Omental fat pad (tissue), 4 donors: ENCODE results near the gene TSC22D4. TPM values are rescaled to one million over a fixed set of nuclear protein-coding genes. Genes with fewer than 3 reads are reported as not detected.

Experiments used
- ATAC-seq: fragments of 150-250 bp; one replicate; pipeline ENCODE4 v1.9.1; 2016; ENCODE audit warnings: mild to moderate bottlenecking, moderate library complexity; ENCODE audit not compliant: low FRiP score
- DNase-seq: peaks from one replicate; pipeline ENCODE4 v3.0.0-alpha.2; 2019; ENCODE audit warnings: low spot score
- total RNA-seq, 4 donors: library from RNA; depleted of rRNA; stranded (reverse); fragments of >200 nt; gene quantifications; one replicate each; pipeline ENCODE4 v1.1.0, GENCODE V29; 2016
- TF ChIP-seq, protein P1 (sequence below), 3 donors: fragments of 450-650 bp; IDR thresholded peaks; one replicate each; pipeline ENCODE4 v1.5.1; 2016 to 2017; ENCODE audit warnings: antibody characterized with exemption in 3 of 3, mild to moderate bottlenecking in 3 of 3, moderate library complexity in 2 of 3

Gene TSC22D4
- total RNA-seq, 4 donors from 2014 or later, result 15.6 to 36.4 (median 21.4) TPM

DNA sequence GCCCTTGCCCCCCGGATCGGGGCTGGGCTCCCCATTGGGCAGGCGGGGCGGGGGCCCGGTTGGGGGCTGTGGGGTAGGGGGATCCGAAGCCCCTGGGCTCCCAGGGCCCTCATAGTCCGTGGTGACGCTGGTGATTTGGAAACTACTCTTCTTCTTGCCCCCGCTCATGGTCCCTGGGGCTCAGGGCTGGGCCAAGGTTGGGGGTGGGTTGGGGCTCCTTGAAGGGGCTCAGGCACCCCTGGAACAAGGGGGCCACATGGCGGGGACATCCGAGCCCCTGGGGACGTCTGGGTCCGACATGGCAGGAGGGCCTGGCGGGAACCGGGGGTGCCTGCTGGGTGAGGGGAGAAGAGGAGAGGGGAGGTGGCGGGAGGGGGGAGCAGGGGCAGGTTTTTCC is 1.1 kb downstream of the TSC22D4 start:
- no peak for ATAC-seq
- TF ChIP-seq, protein P1, sequence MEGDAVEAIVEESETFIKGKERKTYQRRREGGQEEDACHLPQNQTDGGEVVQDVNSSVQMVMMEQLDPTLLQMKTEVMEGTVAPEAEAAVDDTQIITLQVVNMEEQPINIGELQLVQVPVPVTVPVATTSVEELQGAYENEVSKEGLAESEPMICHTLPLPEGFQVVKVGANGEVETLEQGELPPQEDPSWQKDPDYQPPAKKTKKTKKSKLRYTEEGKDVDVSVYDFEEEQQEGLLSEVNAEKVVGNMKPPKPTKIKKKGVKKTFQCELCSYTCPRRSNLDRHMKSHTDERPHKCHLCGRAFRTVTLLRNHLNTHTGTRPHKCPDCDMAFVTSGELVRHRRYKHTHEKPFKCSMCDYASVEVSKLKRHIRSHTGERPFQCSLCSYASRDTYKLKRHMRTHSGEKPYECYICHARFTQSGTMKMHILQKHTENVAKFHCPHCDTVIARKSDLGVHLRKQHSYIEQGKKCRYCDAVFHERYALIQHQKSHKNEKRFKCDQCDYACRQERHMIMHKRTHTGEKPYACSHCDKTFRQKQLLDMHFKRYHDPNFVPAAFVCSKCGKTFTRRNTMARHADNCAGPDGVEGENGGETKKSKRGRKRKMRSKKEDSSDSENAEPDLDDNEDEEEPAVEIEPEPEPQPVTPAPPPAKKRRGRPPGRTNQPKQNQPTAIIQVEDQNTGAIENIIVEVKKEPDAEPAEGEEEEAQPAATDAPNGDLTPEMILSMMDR (IDR thresholded peaks at IDR 0.05), result no peak
- no peak for DNase-seq

DNA sequence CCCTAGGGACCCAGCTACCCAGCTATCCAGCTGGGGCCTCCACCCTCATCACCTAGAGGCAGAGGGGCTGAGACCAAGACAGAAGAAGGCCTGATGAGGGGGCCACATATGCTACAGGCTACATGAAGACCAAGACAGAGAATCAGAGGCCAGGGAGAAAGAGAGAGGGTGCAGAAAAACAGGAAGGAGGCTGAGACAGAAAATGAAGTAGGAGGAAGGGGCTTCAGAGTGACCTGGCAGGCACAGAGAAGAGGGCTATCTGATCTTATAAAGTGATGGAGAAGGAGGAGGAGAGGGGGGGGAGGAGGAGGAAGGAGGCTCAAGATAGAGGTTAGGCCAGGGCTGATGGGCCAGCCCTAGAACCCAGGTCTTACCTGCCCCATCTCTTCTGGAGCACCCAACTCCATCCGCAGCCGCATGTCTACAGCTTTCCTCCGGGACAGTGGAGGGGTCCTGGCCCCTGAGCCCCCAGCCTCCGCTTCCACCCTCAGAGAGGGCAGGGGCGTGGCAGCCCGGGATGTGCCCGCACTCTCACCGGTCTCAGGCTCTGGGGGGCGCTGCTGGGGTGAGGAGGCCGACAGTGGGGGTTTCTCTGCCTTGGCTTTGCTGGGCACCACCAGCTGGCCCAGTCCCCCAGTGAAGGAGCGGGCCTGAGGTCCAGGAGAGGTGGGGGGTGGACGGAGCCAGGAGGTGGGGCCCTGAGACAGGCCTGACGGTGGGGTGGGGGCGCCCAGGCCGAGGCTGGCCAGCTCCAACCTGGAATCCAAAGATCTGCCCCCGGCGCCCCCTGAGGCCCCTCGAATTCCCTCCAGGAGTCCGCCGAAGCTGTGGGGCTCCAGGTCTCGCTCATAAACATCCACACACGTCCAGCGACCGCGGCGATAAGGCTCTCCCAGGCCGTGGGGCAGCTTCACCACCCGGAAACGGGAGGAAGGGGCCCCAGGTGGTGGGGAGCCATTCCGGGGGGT is 1.8 kb downstream of the TSC22D4 start:
- TF ChIP-seq, protein P1 (IDR thresholded peaks at IDR 0.05), result no peak
- DNase-seq (no peak), ATAC-seq (no peak)

DNA sequence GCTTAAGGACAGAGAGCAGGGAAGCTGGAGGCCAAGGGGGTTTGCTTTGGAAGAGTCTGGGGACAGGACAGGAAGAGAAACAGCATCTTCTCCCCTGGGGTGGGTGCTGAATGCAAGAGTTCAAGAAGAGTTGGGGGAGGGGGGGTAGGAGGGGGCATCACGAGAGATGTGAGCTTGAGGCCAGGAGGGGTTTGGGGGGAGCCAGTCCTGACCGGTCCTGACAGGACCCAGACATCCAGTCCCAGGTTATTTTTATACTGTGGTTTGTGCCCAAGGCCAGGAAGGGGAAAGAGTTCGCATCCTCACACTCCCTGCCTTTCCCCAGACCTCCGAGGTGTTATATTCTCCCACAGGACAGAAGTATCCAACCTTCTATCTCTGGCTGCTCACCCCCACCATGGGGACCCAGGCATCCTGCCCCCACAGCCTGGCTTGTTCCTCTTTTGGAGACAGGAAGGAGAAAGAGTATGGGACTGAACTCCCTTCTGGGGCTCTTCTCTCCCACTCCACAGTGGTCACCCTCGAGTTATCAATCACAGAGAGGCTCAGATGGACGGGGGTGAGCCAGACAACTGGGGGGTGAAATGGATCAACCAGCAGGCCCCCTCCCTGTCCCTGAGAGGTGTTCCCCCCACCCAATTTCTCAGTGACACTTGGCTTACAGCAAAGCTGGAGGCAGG is 2.8 kb downstream of the TSC22D4 start:
- ATAC-seq, result no peak
- DNase-seq, result no peak
- TF ChIP-seq, protein P1 (IDR thresholded peaks at IDR 0.05), result no peak

DNA sequence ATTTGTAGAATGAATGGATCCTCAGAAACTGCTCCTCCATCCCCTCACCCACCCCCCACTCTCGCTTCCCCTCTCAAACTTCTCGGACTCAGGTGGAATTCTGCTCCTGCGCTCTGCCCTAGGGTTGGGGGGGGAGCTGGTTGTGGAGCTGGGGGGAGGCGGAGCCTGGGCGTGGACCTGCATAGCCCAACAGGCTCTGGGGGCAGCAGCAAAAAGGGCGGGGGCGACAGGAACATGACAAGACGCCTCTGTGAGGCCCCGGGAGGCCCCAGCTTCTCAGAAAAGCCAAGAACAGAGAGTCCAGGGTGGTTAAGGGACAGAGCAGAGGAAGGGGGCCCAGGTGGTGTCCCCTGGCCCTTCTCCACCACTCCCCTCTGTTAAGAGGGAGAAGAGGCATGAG is 3.5 kb downstream of the TSC22D4 start:
- ATAC-seq (no peak), DNase-seq (no peak)
- TF ChIP-seq, protein P1 (IDR thresholded peaks at IDR 0.05), result no peak

DNA sequence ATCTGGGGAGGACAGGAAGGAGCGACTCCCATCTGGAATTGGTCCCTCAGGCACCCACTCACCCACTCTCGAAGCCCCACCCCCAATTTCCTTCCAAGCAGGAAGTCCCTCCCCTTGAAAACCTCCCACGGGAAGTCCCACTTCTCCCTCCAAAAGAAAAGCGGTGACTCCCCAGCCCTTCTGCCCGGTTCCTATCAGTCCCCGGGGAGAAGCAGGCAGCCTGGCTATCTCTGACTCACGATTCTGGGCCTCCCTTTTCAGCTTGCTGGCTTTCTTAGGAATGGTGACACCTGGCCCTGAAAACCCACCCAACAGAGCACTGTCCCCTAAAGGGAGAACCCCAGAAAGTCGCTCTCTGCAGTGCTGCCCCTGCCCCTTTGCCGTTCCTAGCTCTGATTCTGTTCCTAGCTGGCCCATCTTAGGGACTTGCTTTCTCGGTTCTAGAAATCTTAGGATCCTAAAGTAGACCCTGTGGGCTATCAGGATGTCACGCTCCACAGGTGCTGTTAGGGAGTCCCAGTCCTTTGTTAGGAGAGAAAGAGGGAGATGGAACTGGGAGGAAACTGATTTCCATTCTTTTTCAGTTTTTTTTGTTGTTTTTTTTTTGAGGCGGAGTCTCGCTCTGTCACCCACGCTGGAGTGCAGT is 6.0 kb downstream of the TSC22D4 start:
- ATAC-seq (peak; percentile 74), DNase-seq (no peak)
- TF ChIP-seq, protein P1 (IDR thresholded peaks at IDR 0.05), result no peak

DNA sequence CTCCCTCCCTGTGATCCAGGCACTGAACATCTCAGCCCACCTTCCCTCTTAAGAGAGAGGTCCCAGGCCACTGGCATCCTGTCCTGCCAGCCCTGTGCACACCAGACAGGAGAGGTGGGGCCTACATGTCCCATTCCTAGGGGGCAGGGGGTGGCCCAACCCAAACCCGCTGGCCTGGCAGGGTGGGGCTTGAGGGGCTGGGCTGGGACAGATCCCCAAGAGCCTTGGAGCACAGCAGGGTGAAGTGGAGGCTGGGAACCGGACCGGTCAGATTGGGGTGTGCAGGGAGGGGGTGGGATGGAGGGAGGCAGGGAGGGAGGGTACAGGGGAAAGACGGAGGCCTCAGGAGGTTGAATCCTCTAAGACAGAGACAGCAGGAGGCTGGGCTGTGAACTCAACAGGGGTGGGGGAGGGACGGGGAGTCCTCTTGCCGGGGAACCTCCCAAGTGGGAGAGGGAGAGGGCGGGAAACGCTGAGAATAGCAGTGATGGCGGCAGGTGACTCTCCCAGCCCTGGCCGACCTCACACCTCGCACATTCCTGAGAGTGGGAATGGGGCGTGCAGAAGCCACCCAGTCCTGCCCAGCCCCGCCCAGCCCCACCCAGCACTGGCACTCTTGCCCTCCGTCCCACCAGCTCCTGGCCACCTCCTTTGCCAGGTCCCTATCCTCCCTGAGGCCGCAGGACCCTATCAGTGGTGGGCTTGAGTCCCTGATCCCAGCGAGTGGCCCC is 6.7 kb downstream of the TSC22D4 start:
- DNase-seq (no peak), ATAC-seq (peak; percentile 1)
- TF ChIP-seq, protein P1 (IDR thresholded peaks at IDR 0.05), result no peak
